ENCODE results near the gene RUSF1.

- TF ChIP-seq CTCF (IDR thresholded peaks at IDR 0.05 in 2 of 3, conservative IDR thresholded peaks at IDR 0.05 in 1 of 3; ENCODE audit: borderline replicate concordance in 1 of 3, insufficient read depth in 1 of 3, low read depth in 2 of 3, low read length in 2 of 3) (no peak), EGR1 (IDR thresholded peaks at IDR 0.05; ENCODE audit: low read depth) (no peak), SP1 (IDR thresholded peaks at IDR 0.05; ENCODE audit: low read depth) (no peak), EZH2 (IDR thresholded peaks at IDR 0.05) (no peak)
Measured at GRCh38 chr16:31476303-31477219, 31.6 kb downstream of the RUSF1 start.

All from HCT116 (cell line).